T-helper 17 cell (primary cell): ENCODE results near the gene SPDYE17. TPM values are rescaled to one million over a fixed set of nuclear protein-coding genes. Genes with fewer than 3 reads are reported as not detected.
"Not testable (repeated sequence)": the region's sequence is repeated elsewhere in the genome, so short reads cannot be mapped to it uniquely, and the experiment has no call there.

Experiments used
- ATAC-seq: fragments of 150-1000 bp; cut with Tn5 transposase; 2 replicates; pipeline ENCODE4 v1.10.0; 2021; ENCODE audit warnings: mild to moderate bottlenecking, moderate library complexity
- DNase-seq, 3 donors: peaks; one replicate each; pipeline versions ENCODE4 v3.0.0 to v3.0.0-alpha.2; 2020 to 2021
- H3K9me3 ChIP-seq: one replicate; pipeline ENCODE4 v1.7.0; 2013; ENCODE audit warnings: low read length, mild to moderate bottlenecking; ENCODE audit not compliant: control insufficient read depth, poor library complexity, severe bottlenecking
- H3K27ac Mint-ChIP-seq: one replicate; pipeline ENCODE4 v1.8.0; 2022; ENCODE audit warnings: mild to moderate bottlenecking, moderate library complexity, mixed read lengths
- H3K27me3 Mint-ChIP-seq: one replicate; pipeline ENCODE4 v1.8.0; 2022; ENCODE audit warnings: mixed read lengths
- H3K36me3 Mint-ChIP-seq: one replicate; pipeline ENCODE4 v1.8.0; 2022; ENCODE audit warnings: low read depth, mixed read lengths
- H3K4me1 Mint-ChIP-seq: one replicate; pipeline ENCODE4 v1.8.0; 2022; ENCODE audit warnings: mild to moderate bottlenecking, mixed read lengths
- H3K4me3 Mint-ChIP-seq: one replicate; pipeline ENCODE4 v1.8.0; 2022; ENCODE audit warnings: mild to moderate bottlenecking, moderate library complexity, mixed read lengths
- total RNA-seq, 4 donors: library from RNA in 2 of 4; stranded (reverse) in 2 of 4; gene quantifications; one replicate each; pipeline ENCODE4 v1.2.3 and lab custom pipeline; 2022 to 2026

Gene SPDYE17
- total RNA-seq, 2 donors from 2014 or later, result not detected

DNA sequence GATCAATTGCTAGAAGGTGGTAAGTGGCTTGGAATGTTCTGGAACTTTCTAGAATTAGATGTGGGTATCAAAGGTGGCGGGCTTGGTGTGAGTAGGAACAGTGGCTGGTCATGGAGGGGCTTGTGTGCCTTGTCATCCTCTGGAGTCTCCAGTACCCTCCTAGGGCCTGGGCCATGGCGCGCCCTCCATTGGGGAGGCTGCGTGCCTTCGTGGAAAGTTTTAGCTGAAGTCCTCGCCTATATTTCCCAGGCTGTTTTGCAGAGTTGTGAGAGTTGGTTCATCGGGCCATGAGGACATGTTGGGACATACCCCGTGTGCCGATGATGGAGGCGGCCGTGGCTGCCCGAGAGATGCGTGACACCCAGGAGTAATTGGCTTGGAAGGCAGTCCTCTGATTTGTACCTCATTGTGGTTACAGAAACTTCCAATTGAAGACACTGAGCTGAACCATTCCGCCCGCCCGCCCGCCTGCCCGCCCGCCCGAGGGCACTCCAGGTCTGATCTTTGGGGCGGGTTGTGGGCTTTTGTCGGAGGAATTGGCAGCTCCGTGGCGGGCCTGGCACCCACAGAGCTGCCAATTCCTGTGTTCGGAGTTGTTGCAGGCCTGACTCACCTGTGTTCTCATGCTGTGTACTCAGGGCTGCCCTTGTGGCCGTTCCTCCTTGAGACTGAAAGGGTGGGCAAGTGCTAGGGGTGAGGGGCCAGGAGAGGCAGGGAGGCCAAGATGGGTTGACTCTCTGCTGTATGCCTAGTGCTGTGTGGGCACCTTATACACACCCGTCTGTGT, 57.2 kb downstream of the SPDYE17 start:
- H3K4me3 Mint-ChIP-seq, DNase-seq, H3K9me3 ChIP-seq, H3K27me3 Mint-ChIP-seq, ATAC-seq, H3K36me3 Mint-ChIP-seq, H3K4me1 Mint-ChIP-seq, H3K27ac Mint-ChIP-seq: not testable (repeated sequence)

DNA sequence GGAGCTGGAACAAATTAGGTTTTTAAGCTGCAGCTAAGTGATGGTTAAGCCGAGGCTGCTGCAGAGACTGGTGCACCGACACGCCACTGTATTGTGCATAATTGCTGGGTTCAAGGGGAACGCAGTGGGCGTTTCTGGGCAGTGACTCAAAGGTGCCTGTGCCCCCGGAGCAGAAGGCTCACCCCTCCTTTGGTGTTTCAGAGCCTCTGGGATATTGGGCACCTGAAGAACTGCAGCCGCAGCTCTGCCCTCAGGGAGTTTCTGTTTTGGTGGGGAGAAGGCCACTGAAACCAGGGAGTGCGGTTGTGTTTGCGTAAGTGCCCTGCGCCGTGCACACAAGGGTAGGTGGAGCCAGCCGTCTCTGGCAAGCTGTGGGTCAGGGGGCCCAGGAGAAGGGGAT, 57.8 kb downstream of the SPDYE17 start:
- H3K9me3 ChIP-seq, ATAC-seq, H3K27ac Mint-ChIP-seq, H3K4me1 Mint-ChIP-seq, H3K4me3 Mint-ChIP-seq, H3K27me3 Mint-ChIP-seq, DNase-seq, H3K36me3 Mint-ChIP-seq: not testable (repeated sequence)

DNA sequence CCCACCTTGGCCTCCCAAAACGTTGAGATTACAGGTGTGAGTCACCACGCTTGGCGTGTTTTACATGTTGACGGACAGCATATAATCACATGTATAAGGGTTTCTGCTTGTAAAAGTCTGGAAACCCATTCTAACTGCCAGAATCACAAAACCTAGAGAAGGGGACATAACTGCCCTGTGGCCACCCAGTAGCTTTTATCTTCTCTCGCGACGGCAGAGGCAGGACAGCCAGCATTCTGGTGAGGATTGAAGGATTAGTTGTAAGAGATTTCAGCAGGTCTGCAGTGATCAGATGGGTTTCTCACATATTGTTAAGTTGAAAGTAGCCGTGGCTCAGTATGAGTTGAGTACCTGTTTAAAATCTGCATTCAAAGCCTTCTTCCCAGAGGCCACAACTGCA, 59.8 kb downstream of the SPDYE17 start:
- H3K4me3 Mint-ChIP-seq, H3K9me3 ChIP-seq, H3K27ac Mint-ChIP-seq, H3K36me3 Mint-ChIP-seq, H3K4me1 Mint-ChIP-seq, DNase-seq, H3K27me3 Mint-ChIP-seq, ATAC-seq: not testable (repeated sequence)

Other genes with a start within 250 kb of the SPDYE17 start
- 1 to 10 TPM in 1 of 2 donors, under 1 TPM in 1; 0.60 to 1.6 TPM for gene SPDYE18, start 30.2 kb upstream of the SPDYE17 start, total RNA-seq
- 10 to 100 TPM in 1 of 2 donors, 1 to 10 TPM in 1; 8.5 to 14.7 TPM for gene CCDC146, start 90.3 kb upstream of the SPDYE17 start, total RNA-seq
- gene FGL2, start 167.5 kb upstream of the SPDYE17 start, total RNA-seq, result 1 to 10 TPM; 5.1 to 7.7 TPM